Peyer's patch (tissue), 4 donors: ENCODE measurements around the gene PRDX6.

Source experiments
- CTCF ChIP-seq, 6 experiments: fragments of 450-650 bp in 4 of 6; fragments of 200-600 bp in 2 of 6; sonication (generic) in 1 of 6; IDR thresholded peaks; one replicate each; pipeline ENCODE4 v1.5.1; 2017 to 2019; ENCODE audit warnings: antibody characterized with exemption in 6 of 6, mild to moderate bottlenecking in 3 of 6, moderate library complexity in 1 of 6
- POLR2A ChIP-seq, 2 donors: fragments of 450-650 bp; IDR thresholded peaks; one replicate each; pipeline ENCODE4 v1.5.1; 2017; ENCODE audit warnings: antibody characterized with exemption in 2 of 2, mild to moderate bottlenecking in 2 of 2, moderate library complexity in 2 of 2

- TF ChIP-seq POLR2A (IDR thresholded peaks at IDR 0.05) (no peak), CTCF (IDR thresholded peaks at IDR 0.05) (no peak)
Observed at GRCh38 chr1:173445656-173446055, 31.5 kb upstream of the PRDX6 start.
